ENCODE results near the gene CPPED1. TPM values are rescaled to one million over a fixed set of nuclear protein-coding genes. Genes with fewer than 3 reads are reported as not detected.
A peak's percentile ranks its signal among the peaks of the same experiment; 100 is the strongest.

Gene CPPED1
- total RNA-seq, 1 donor from 2014 or later: 15.2 TPM

- Mint-ChIP-seq H3K27ac (no peak overlapping the region), H3K36me3 (no peaks in the 10 kb centered on the region), H3K4me3 (no peak overlapping the region), H3K4me1 (ENCODE audit: unreplicated experiment) (peaks cover 17% of the 10 kb centered on the region), H3K27me3 (no peaks in the 10 kb centered on the region), H3K9me3 (no peaks in the 10 kb centered on the region)
- no peak for TF ChIP-seq CTCF (conservative IDR thresholded peaks at IDR 0.05)
- DNase-seq (ENCODE audit: extremely low spot score, unreplicated experiment): no peak
Observed at GRCh38 chr16:12764813-12765488, 38.7 kb downstream of the CPPED1 start.

GRCh38 chr16:12763517-12763916 lies 40.2 kb downstream of the CPPED1 start:
- Mint-ChIP-seq H3K4me1 (ENCODE audit: unreplicated experiment) (peaks cover 10% of the 10 kb centered on the region), H3K9me3 (no peaks in the 10 kb centered on the region), H3K36me3 (no peaks in the 10 kb centered on the region), H3K4me3 (no peak overlapping the region), H3K27ac (no peak overlapping the region), H3K27me3 (no peaks in the 10 kb centered on the region)
- no peak for DNase-seq (ENCODE audit: extremely low spot score, unreplicated experiment)
- TF ChIP-seq CTCF (conservative IDR thresholded peaks at IDR 0.05): no peak

GRCh38 chr16:12760819-12761611 lies 42.7 kb downstream of the CPPED1 start:
- Mint-ChIP-seq H3K27me3 (no peaks in the 10 kb centered on the region), H3K27ac (no peak overlapping the region), H3K9me3 (no peaks in the 10 kb centered on the region), H3K4me3 (no peak overlapping the region), H3K36me3 (no peaks in the 10 kb centered on the region), H3K4me1 (ENCODE audit: unreplicated experiment) (peaks cover 21% of the 10 kb centered on the region)
- TF ChIP-seq CTCF (conservative IDR thresholded peaks at IDR 0.05): no peak
- no peak for DNase-seq (ENCODE audit: extremely low spot score, unreplicated experiment)

GRCh38 chr16:12758670-12759558 lies 44.8 kb downstream of the CPPED1 start:
- Mint-ChIP-seq H3K4me1 (ENCODE audit: unreplicated experiment) (peaks cover 16% of the 10 kb centered on the region), H3K27me3 (no peaks in the 10 kb centered on the region), H3K36me3 (no peaks in the 10 kb centered on the region), H3K9me3 (no peaks in the 10 kb centered on the region), H3K4me3 (no peak overlapping the region), H3K27ac (peak overlapping the region; percentile 60)
- DNase-seq (ENCODE audit: extremely low spot score, unreplicated experiment): no peak
- no peak for TF ChIP-seq CTCF (conservative IDR thresholded peaks at IDR 0.05)

- Mint-ChIP-seq H3K9me3 (no peaks in the 10 kb centered on the region), H3K4me3 (no peak overlapping the region), H3K27ac (peak overlapping the region; percentile 60), H3K4me1 (ENCODE audit: unreplicated experiment) (peaks cover 23% of the 10 kb centered on the region), H3K36me3 (no peaks in the 10 kb centered on the region), H3K27me3 (no peaks in the 10 kb centered on the region)
- no peak for TF ChIP-seq CTCF (conservative IDR thresholded peaks at IDR 0.05)
- DNase-seq (ENCODE audit: extremely low spot score, unreplicated experiment): no peak
Observed at GRCh38 chr16:12758031-12758669, 45.5 kb downstream of the CPPED1 start.
